Memory B cell (primary cell): Measurements from ENCODE around the gene ZBP1.
A peak's percentile ranks its signal among the peaks of the same experiment; 100 is the strongest.

Source experiments
- ATAC-seq: fragments of 150-1000 bp; cut with Tn5 transposase; 2 replicates; pipeline ENCODE4 v1.10.0; 2021; ENCODE audit warnings: low read depth, mild to moderate bottlenecking, moderate library complexity
- DNase-seq, 2 donors: peaks; one replicate each; pipeline ENCODE4 v3.0.0; 2022; ENCODE audit warnings: low spot score in 2 of 2
- H3K27ac Mint-ChIP-seq: one replicate; pipeline ENCODE4 v1.8.0; 2022; ENCODE audit warnings: mild to moderate bottlenecking, moderate library complexity, mixed read lengths
- H3K27me3 Mint-ChIP-seq: one replicate; pipeline ENCODE4 v1.8.0; 2022; ENCODE audit warnings: mixed read lengths
- H3K36me3 Mint-ChIP-seq: one replicate; pipeline ENCODE4 v1.8.0; 2022; ENCODE audit warnings: mild to moderate bottlenecking, mixed read lengths
- H3K4me1 Mint-ChIP-seq: one replicate; pipeline ENCODE4 v1.8.0; 2022; ENCODE audit warnings: mixed read lengths
- H3K4me3 Mint-ChIP-seq: one replicate; pipeline ENCODE4 v1.8.0; 2022; ENCODE audit warnings: mild to moderate bottlenecking, moderate library complexity, mixed read lengths
- H3K9me3 Mint-ChIP-seq: one replicate; pipeline ENCODE4 v1.8.0; 2022; ENCODE audit warnings: mixed read lengths

Gene ZBP1

DNA sequence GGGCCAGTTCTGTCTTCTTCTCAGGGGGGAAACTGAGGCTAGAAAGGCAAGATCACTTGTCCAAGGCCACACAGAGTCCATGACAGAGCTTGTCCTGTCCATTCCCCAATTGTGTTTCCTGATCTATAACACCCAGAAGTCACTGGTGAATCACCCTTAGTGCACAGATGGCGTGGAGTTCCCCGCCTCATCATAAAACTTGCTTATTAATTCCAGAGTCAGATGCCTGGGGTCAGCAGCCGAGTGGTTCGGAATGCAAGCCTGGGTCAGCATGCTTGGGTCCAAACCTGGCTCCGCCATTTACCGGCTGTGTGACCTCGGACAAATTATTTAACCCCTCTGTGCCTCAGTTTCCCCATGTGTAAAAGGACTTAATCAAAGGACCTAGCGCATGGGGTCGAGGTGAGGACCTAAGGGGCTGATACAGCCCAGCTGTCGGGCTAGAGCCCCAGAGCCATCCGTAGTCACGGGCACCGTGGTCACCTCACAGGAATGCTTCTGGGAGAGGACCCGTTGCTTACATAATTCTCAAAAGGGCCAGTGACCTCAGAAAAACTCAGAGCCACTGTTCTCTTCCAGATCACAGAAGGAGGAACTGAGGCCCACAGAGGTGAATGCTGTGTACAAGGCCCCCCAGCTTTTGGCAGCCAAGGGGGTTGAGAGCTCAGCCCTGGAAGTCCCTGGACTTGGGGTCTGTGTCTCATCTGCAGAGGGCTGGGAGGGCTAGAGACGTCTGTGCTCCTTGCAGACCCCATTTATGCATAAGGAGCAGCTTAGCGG lies 1.4 kb upstream of the ZBP1 start:
- peaks cover 40% of the 10 kb centered on the region for H3K4me1 Mint-ChIP-seq
- H3K27me3 Mint-ChIP-seq, result no peaks in the 10 kb centered on the region
- peaks cover 12% of the 10 kb centered on the region for H3K36me3 Mint-ChIP-seq
- H3K27ac Mint-ChIP-seq, result peak overlapping the region; percentile 98
- H3K9me3 Mint-ChIP-seq, result peaks cover 6% of the 10 kb centered on the region
- ATAC-seq (no peak), DNase-seq (no peak)
- peak overlapping the region; percentile 88 for H3K4me3 Mint-ChIP-seq

DNA sequence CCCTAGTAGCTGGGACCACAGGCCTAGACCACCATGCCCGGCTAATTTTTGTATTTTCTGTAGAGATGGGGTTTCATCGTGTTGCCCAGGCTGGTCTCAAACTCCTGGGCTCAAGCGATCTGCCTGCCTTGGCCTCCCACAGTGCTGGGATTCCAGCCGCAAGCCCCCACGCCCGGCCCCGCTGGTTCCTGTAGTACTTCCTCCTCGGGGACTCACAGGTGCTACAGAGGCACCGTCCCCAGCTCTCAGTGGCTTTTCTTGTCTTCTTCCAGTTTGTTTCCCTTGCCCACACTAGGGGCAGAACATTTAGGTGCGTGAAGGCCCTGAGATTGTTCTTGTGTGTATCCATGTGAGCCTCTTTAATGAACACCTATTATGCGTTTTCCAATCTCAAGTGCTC lies 773 bp upstream of the ZBP1 start:
- Mint-ChIP-seq H3K27me3 (no peaks in the 10 kb centered on the region), H3K4me1 (peaks cover 40% of the 10 kb centered on the region), H3K36me3 (peaks cover 12% of the 10 kb centered on the region), H3K27ac (peak overlapping the region; percentile 98), H3K4me3 (peak overlapping the region; percentile 88), H3K9me3 (peaks cover 6% of the 10 kb centered on the region)
- DNase-seq (peak in 1 of 2 donors; percentile 44), ATAC-seq (peak; percentile 15)

DNA sequence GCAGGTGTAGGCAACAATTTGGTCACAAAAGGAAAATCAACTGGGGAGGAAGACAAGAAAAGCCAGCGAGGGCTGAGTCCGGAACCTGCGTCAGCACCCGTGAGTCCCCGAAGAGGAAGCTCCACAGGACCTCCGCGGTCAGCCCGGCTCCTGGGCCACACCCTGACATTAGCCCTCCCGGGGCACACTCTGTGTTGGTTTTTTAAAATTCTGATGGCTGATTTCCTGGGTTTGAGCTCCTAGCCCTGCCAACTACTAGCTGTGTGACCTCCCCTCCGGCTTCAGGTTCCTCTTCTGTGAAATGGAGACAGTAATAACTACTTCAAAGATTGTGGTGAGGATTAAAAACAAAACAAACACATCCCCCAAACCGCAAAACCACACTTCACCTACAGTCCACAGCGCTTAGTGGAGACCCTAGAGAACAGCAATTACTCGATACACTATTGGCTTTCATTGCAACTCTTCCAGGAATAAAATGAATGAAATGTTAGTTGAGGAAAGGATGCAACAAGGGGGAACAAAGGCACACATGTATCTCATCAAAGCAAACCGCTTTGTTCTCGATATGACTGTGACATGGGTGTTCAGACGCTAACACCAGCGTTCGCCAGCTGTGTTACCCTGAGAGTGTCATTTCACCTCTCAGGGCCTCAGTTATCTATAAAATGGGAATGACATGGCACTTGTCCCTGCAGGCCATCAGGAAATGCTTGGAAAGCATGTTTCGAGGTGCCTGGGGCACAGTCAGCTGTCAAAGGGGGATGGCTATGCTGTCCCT lies 985 bp downstream of the ZBP1 start:
- Mint-ChIP-seq H3K36me3 (peaks cover 8% of the 10 kb centered on the region), H3K4me1 (peaks cover 36% of the 10 kb centered on the region), H3K27ac (peak overlapping the region; percentile 98), H3K9me3 (no peaks in the 10 kb centered on the region), H3K27me3 (no peaks in the 10 kb centered on the region), H3K4me3 (peak overlapping the region; percentile 88)
- ATAC-seq, result peak; percentile 68
- peak; percentile 57 to 68 for DNase-seq

DNA sequence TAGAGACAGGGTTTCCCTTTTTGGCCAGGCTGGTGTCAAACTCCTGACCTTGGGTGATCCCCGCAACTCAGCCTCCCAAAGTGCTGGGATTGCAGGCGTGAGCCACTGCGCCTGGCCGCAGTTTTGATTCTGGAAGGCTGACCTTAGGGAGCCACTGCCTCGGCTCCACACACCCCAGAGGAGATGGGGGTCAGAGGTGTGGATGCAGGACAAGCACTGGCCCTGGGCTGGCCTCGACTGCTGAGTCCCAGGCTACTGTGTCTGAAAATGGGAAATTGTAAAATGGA lies 1.5 kb downstream of the ZBP1 start:
- H3K9me3 Mint-ChIP-seq, result no peaks in the 10 kb centered on the region
- no peak for ATAC-seq
- no peak for DNase-seq
- peaks cover 9% of the 10 kb centered on the region for H3K36me3 Mint-ChIP-seq
- H3K4me1 Mint-ChIP-seq, result peaks cover 36% of the 10 kb centered on the region
- peak overlapping the region; percentile 88 for H3K4me3 Mint-ChIP-seq
- no peaks in the 10 kb centered on the region for H3K27me3 Mint-ChIP-seq
- H3K27ac Mint-ChIP-seq, result peak overlapping the region; percentile 98

DNA sequence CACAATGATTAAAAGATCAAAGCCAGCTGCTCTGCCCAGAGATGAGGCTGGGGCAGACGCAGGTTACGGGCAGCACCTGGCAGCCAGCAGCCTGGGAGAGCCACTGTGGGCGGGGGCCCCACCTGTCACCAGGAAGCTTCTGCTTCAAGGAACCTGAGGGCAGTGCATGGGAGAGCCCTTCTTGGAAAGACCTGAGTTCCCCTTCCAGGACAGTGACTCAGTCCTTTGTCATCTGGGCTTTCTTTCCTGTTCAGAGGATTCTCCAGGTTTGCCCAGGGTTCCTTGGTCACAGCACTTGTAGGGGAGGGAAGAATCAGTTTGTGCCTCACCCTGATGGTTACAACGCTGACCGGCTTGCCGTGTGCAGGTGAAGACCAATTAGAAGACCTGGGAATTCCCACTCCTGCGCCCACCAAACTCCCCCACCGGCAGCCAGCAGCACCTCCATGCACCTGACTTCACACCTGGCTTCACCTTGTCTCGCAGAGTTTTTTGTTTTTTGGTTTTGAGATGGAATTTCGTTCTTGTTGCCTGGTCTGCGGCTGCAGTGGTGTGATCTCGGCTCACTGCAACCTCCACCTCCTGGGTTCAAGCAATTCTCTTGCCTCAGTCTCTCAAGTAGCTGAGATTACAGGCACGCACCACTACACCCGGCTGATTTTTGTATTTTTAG lies 2.0 kb downstream of the ZBP1 start:
- ATAC-seq (no peak), DNase-seq (no peak)
- Mint-ChIP-seq H3K9me3 (no peaks in the 10 kb centered on the region), H3K27ac (peak overlapping the region; percentile 98), H3K4me3 (peak overlapping the region; percentile 88), H3K36me3 (peaks cover 10% of the 10 kb centered on the region), H3K4me1 (peaks cover 36% of the 10 kb centered on the region), H3K27me3 (no peaks in the 10 kb centered on the region)

DNA sequence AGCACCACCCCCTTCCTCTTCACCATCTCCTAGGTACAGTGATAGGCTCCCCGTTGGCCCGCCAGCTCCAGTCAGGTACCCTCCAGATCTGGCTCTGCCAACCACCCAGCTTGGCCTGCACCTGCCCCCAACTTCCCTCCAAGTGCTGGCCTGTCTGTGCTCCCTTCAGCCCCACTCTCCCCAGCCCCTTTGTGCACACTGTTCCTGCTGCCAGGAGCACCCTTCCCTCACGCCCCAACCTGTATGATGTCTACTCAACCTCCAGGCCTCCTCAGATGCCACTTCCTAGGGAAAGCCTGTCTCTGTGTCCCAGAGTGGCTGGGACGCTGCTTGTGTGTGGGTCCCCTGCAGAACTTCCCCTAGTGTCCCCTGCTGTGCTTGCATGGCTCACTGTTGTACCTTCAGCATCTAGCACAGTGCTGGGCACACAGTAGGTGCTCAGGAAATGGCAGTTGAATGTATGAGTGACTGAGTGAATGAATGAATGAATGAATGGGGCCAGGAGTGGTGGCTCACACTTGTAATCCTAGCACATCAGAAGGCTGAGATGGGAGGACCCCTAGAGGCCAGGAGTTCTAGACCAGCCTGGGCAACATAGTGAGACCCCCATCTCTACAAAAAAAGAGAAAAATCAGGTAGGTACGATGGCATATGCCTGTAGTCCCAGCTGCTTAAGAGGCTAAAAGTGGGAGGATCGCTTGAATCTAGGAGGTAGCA lies 3.0 kb downstream of the ZBP1 start:
- ATAC-seq (no peak), DNase-seq (no peak)
- H3K27me3 Mint-ChIP-seq, result no peaks in the 10 kb centered on the region
- H3K4me3 Mint-ChIP-seq, result peak overlapping the region; percentile 88
- peaks cover 29% of the 10 kb centered on the region for H3K4me1 Mint-ChIP-seq
- no peaks in the 10 kb centered on the region for H3K9me3 Mint-ChIP-seq
- peak overlapping the region; percentile 98 for H3K27ac Mint-ChIP-seq
- H3K36me3 Mint-ChIP-seq, result peaks cover 13% of the 10 kb centered on the region

DNA sequence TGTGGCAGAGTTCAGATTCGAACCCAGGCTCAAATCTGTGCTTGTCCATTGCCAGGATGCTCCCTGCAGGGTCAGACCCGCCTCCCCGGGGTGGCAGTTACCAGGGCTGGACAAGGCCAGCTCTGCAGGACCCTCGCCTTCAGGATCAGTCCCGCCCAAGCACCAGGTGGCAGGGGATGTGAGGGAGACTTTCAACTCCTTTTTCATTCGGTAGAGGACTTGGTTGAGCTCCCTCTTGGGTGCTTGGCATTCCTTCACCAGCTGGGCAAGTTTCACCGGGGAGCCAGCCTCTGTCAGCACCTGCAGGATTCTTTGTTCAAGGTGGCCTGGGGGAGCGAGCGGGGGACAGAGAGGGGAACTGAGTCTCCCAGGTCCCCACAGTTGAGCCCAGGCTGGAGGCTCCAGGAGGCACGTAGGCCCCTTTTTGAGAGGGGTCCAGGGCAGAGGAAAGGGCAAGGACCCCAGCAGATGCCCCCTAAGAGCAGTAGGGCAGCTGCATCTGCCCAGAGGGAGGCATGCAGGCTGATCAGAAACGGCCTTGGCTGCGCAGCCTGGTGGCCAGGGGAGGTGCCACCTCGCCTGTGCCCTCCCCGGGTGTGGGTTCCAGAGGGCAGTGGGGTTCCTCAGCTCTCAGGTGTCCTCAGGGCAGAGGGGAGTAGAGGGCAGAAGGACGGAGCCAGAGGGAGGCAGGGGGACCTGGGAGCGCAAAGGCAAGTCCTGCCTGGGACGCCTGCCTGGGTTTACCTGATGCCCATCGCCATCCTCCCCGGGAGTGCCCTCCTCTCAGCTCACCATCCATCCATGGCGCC lies 3.9 kb downstream of the ZBP1 start:
- H3K27me3 Mint-ChIP-seq, result no peaks in the 10 kb centered on the region
- peaks cover 13% of the 10 kb centered on the region for H3K36me3 Mint-ChIP-seq
- no peaks in the 10 kb centered on the region for H3K9me3 Mint-ChIP-seq
- H3K4me3 Mint-ChIP-seq, result no peak overlapping the region
- peak overlapping the region; percentile 17 for H3K27ac Mint-ChIP-seq
- ATAC-seq, result no peak
- no peak for DNase-seq
- peaks cover 28% of the 10 kb centered on the region for H3K4me1 Mint-ChIP-seq

DNA sequence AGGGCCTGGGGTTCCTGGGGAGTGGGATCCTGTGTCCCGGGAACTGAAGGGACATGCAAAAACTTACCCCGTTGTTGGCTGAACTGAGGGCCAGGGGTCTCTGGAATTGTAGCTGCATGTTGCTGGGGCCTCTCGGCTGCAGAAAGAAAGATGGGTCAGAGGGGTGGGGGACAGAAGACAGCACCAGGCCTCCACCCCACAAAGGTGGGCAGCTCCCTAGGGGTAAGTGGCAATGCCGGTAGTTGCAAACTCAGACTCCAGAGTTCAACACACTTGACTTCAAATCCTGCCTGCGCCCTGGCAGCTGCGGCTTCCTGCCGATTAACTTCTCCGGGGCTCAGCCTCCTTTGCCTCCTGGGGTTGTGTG lies 4.8 kb downstream of the ZBP1 start:
- Mint-ChIP-seq H3K27me3 (no peaks in the 10 kb centered on the region), H3K9me3 (no peaks in the 10 kb centered on the region), H3K4me3 (no peak overlapping the region), H3K4me1 (peaks cover 26% of the 10 kb centered on the region), H3K36me3 (peaks cover 19% of the 10 kb centered on the region), H3K27ac (no peak overlapping the region)
- ATAC-seq (no peak), DNase-seq (no peak)

DNA sequence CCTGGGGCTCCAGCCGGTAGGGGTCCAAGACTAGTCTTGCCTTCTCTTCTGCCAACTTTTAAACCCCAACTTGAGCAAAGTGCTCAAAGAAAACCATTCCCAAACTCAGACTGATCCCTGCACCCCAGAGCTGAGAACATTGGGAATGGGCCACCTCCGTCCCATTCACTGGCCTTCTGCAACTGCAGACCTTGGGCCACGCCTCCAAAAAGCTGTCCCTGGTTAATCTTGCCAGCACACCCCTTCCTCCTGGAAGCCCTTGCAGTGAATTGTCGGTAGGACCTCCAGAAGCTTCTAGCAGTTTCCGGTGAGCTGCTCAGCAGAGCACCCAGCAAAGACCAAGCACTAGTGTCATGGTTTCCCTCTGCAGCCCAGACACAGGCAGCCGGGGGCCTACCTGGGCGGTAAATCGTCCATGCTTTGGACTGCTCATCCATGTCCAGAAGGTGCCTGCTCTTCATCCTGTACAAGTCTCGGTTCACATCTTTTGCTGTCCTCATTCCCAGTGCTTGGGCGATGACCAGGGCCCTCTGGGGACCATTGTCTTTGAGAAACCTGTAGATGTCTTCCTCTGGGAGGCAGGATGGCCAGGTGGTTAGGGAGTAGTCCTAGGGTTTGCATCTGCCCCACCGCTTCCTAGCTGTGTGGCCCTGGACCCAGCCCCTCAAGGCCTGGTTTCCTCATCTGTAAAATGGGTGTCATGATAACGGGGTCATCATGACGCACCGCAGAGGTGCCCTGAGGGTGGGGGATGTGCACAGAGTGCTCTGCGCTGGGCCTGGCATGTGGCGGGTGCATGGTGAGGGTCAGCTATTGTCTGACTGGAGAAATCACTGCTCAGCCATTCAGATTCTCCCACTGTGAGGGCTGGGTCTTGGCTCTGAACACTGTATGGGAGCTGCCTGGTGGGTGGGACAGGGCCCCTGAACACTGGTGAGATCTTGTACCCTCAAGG lies 5.5 kb downstream of the ZBP1 start:
- Mint-ChIP-seq H3K36me3 (peaks cover 21% of the 10 kb centered on the region), H3K4me1 (peaks cover 27% of the 10 kb centered on the region), H3K27ac (no peak overlapping the region), H3K27me3 (no peaks in the 10 kb centered on the region), H3K4me3 (no peak overlapping the region), H3K9me3 (no peaks in the 10 kb centered on the region)
- ATAC-seq (no peak), DNase-seq (no peak)

DNA sequence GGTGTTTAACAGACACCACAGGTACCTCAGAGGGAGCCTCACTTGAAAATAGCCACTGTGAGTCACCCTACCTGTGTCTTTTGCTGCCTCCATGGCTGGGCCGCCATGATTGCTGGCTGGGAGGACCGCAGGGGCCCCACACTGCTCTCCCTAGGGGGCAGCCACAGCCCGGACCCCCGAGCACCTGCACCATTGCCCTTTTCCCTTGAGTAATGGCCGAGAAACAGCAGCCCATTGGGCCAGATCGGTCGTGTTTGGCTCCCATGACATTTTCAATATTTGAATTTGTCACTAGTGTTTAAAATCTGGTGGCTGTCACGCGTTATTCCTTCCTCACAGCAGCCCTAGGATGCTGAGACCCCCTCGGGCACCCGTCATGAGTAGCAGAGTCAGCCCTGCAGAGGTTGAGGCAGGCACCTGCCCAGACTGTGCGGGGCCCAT lies 6.7 kb downstream of the ZBP1 start:
- DNase-seq, result no peak
- Mint-ChIP-seq H3K36me3 (peaks cover 27% of the 10 kb centered on the region), H3K27me3 (no peaks in the 10 kb centered on the region), H3K27ac (no peak overlapping the region), H3K9me3 (no peaks in the 10 kb centered on the region), H3K4me1 (peaks cover 32% of the 10 kb centered on the region), H3K4me3 (no peak overlapping the region)
- ATAC-seq, result no peak

DNA sequence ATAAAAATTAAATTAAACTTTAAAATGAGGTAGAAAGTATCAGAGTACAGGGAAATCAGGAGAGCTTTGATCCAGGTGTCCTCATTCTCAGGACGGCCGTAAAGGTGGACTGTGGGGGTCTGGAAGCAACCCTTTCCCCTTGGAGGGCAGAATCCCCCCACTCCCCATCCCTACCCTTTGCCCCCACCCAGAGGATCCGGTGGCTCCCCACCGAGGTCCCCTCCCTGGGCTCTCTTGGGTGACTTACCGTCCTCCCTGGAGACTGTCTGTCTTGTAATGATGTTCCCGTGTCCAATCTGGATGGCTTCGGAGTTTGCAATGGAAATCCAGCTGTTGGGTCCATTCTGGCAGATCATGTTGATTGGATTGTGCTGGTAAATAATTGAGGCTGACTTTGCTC lies 7.3 kb downstream of the ZBP1 start:
- DNase-seq (no peak), ATAC-seq (no peak)
- Mint-ChIP-seq H3K4me1 (peaks cover 26% of the 10 kb centered on the region), H3K27me3 (no peaks in the 10 kb centered on the region), H3K27ac (no peak overlapping the region), H3K36me3 (peaks cover 27% of the 10 kb centered on the region), H3K4me3 (no peak overlapping the region), H3K9me3 (no peaks in the 10 kb centered on the region)

DNA sequence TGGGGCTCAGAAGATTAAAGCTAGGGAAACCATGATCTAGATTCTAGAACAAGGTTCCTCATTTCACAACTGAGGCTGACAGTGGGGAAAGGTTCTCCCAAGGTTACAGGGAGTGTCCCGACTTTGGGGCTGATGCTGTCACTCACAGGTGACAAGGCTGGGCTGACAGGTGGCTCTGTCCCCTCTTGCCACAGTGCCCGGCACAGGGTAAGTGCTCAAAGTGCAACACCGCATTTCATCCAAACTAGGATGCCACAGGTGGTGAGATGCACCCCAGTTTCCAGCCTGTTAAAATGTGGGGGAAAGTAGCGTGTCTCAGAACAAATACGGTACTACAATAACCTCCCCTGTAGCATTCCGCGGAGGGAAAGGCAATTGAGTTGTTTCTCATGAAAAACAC lies 7.8 kb downstream of the ZBP1 start:
- H3K27ac Mint-ChIP-seq, result no peak overlapping the region

More for the DNA sequence above, 7.8 kb downstream of the ZBP1 start:
- Mint-ChIP-seq H3K27me3 (no peaks in the 10 kb centered on the region), H3K9me3 (no peaks in the 10 kb centered on the region), H3K4me1 (peaks cover 23% of the 10 kb centered on the region), H3K4me3 (no peak overlapping the region), H3K36me3 (peaks cover 27% of the 10 kb centered on the region)
- no peak for ATAC-seq
- no peak for DNase-seq
